HepG2 (cell line): ENCODE data around the gene PNMA8B. TPM values are rescaled to one million over a fixed set of nuclear protein-coding genes. Genes with fewer than 3 reads are reported as not detected.

Experiments used
- ATAC-seq: fragments of 200-7000 bp; cut with Tn5 transposase; 3 replicates; pipeline ENCODE4 v1.9.1; 2020; ENCODE audit warnings: mild to moderate bottlenecking, moderate library complexity
- BruUV-seq: library from RNA; stranded (reverse); fragments of 400-500 nt; replicated peaks from 2 replicates; lab custom pipeline; 2021; lab: Mats Ljungman, UMichigan
- CTCF ChIA-PET: fragments of 300-600 bp; formaldehyde crosslinking; extraction: SDS; loops from one replicate; lab custom pipeline; 2021; ENCODE audit warnings: low total read pairs, inconsistent platforms, low intra/inter-chr PET ratio; lab: Yijun Ruan, JAX
- POLR2A ChIA-PET: fragments of 350-600 bp; sonication (Branson Sonifier 250); formaldehyde crosslinking; loops from one replicate; lab custom pipeline; 2020; ENCODE audit warnings: antibody characterized with exemption, inconsistent platforms; lab: Yijun Ruan, JAX
- DNase-seq: peaks from one replicate; pipeline ENCODE4 v3.0.0-alpha.2; 2015; ENCODE audit warnings: low spot score
- FAIRE-seq: peaks from 3 replicates; lab custom pipeline; 2011; peaks lifted over from hg19 to GRCh38; lab: Jason Lieb, UNC
- H2AFZ ChIP-seq: one replicate; pipeline ENCODE4 v1.6.1; 2011; ENCODE audit warnings: low read length, inconsistent platforms
- H3K27ac ChIP-seq: fragments of 300-600 bp; 3 replicates; pipeline ENCODE4 v1.8.0; 2011; ENCODE audit warnings: mixed run types, mild to moderate bottlenecking, mixed read lengths, low read length, inconsistent platforms; ENCODE audit not compliant: insufficient read depth; ENCODE audit errors: extremely low read length
- H3K27me3 ChIP-seq, 2 experiments: fragments of 200-600 bp in 1 of 2; 2 replicates in 1 of 2; 3 replicates in 1 of 2; pipeline versions ENCODE4 v1.6.0 to v1.8.0; 2011; ENCODE audit warnings: low read length in 2 of 2, mild to moderate bottlenecking in 2 of 2, moderate library complexity in 2 of 2, inconsistent platforms in 1 of 2; ENCODE audit not compliant: insufficient read depth in 2 of 2, control insufficient read depth in 1 of 2
- H3K36me3 ChIP-seq, 2 experiments: fragments of 200-600 bp in 1 of 2; replicated peaks in 1 of 2; 2 replicates in 1 of 2; 3 replicates in 1 of 2; pipeline versions ENCODE4 v1.5.1 to v1.8.0; 2011; ENCODE audit warnings: low read length in 2 of 2, inconsistent platforms in 1 of 2; ENCODE audit not compliant: insufficient read depth in 2 of 2, control insufficient read depth in 1 of 2
- H3K4me1 ChIP-seq: 2 replicates; pipeline ENCODE4 v1.5.1; 2012; ENCODE audit warnings: low read length, inconsistent platforms; ENCODE audit not compliant: insufficient read depth
- H3K4me2 ChIP-seq: 2 replicates; pipeline ENCODE4 v1.6.0; 2011; ENCODE audit warnings: low read depth, low read length, inconsistent platforms
- H3K4me3 ChIP-seq, 3 experiments: fragments of 200-600 bp in 1 of 3; sonication (generic), shearing (Covaris generic) in 1 of 3; replicated peaks in 1 of 3; 2 replicates each; pipeline ENCODE4 v1.5.1; 2011 to 2016; ENCODE audit warnings: low read length in 3 of 3, inconsistent platforms in 2 of 3, low read depth in 2 of 3, mild to moderate bottlenecking in 2 of 3, control low read depth in 1 of 3, mixed read lengths in 1 of 3; ENCODE audit not compliant: insufficient read depth in 1 of 3
- H3K79me2 ChIP-seq: one replicate; pipeline ENCODE4 v1.6.1; 2011; ENCODE audit warnings: low read length, inconsistent platforms; ENCODE audit not compliant: insufficient read depth
- H3K9ac ChIP-seq: 2 replicates; pipeline ENCODE4 v1.6.0; 2011; ENCODE audit warnings: mild to moderate bottlenecking, low read depth, low read length, inconsistent platforms; ENCODE audit not compliant: insufficient read depth
- H3K9me3 ChIP-seq: 2 replicates; pipeline ENCODE4 v1.5.1; 2012; ENCODE audit warnings: mild to moderate bottlenecking, low read length
- H4K20me1 ChIP-seq: 2 replicates; pipeline ENCODE4 v1.6.0; 2011; ENCODE audit warnings: inconsistent platforms, mild to moderate bottlenecking, low read length, moderate library complexity; ENCODE audit not compliant: insufficient read depth
- KDM1A ChIP-seq: IDR thresholded peaks from 2 replicates; pipeline ENCODE4 v1.6.1; 2016; ENCODE audit warnings: missing compliant biosample characterization
- MLLT10 ChIP-seq: sonication (generic); formaldehyde crosslinking; IDR thresholded peaks from 2 replicates; pipeline ENCODE4 v1.4.0; 2020; ENCODE audit warnings: missing genetic modification reagents
- NKX3-1 ChIP-seq: sonication (generic); formaldehyde crosslinking; IDR thresholded peaks from 2 replicates; pipeline ENCODE4 v1.5.0; 2020; ENCODE audit warnings: missing genetic modification reagents
- ZFAT ChIP-seq: sonication (generic); formaldehyde crosslinking; conservative IDR thresholded peaks from 2 replicates; pipeline ENCODE4 v1.8.1; 2023; ENCODE audit warnings: missing genetic modification reagents, inconsistent platforms
- ZFX ChIP-seq: sonication (generic); formaldehyde crosslinking; IDR thresholded peaks from 2 replicates; pipeline ENCODE4 v1.4.0; 2020; ENCODE audit warnings: mild to moderate bottlenecking, low read depth, missing genetic modification reagents, moderate library complexity
- ZNF33A ChIP-seq: sonication (generic); formaldehyde crosslinking; IDR thresholded peaks from 2 replicates; pipeline ENCODE4 v1.5.1; 2020; ENCODE audit warnings: missing genetic modification reagents, mild to moderate bottlenecking, moderate library complexity, borderline replicate concordance
- ZNF713 ChIP-seq: sonication (generic); formaldehyde crosslinking; IDR thresholded peaks from 2 replicates; pipeline ENCODE4 v1.4.0; 2020; ENCODE audit warnings: mild to moderate bottlenecking, missing genetic modification reagents
- WGBS: methylation state at CpG from one replicate; pipeline ENCODE4 v1.1.6; 2017; ENCODE audit warnings: low lambda C conversion rate; 5-methylcytosine and 5-hydroxymethylcytosine counted together
- in situ Hi-C: cut with HindIII; loops from 2 replicates; pipeline ENCODE4 v1.10.0; 2017; ENCODE audit warnings: low pct_unique_long_range_greater_than_20kb; ENCODE audit not compliant: extremely low pct_ligation_motif_present
- intact Hi-C: fragments of 100-400 bp; cut with micrococcal nuclease; formaldehyde crosslinking; loops from one replicate; pipeline ENCODE4 v1.10.0; 2022; ENCODE audit not compliant: unreplicated experiment
- polyA plus RNA-seq, 8 experiments: library from polyadenylated mRNA; depleted of rRNA in 3 of 8; stranded (reverse) in 7 of 8; unstranded in 1 of 8; fragments of >200 nt; fragmentation: Illumina TruSeq in 4 of 8; extraction: Trizol in 4 of 8; gene quantifications; 2 replicates each; pipeline versions ENCODE4 v1.2.1 to v1.2.3, GENCODE V29; 2011 to 2016; ENCODE audit warnings: low read depth in 4 of 8, missing spikeins in 1 of 8, mixed read lengths in 1 of 8; ENCODE audit not compliant: insufficient read depth in 1 of 8
- total RNA-seq, 5 experiments: library from RNA; depleted of rRNA; stranded (reverse); fragments of >200 nt; fragmentation: Illumina TruSeq; extraction: Trizol; gene quantifications; 2 replicates each; pipeline ENCODE4 v1.2.3, GENCODE V29; 2016; ENCODE audit warnings: low read depth in 1 of 5
- TF ChIP-seq, protein P1 (sequence below): sonication (generic); formaldehyde crosslinking; IDR thresholded peaks from 2 replicates; pipeline ENCODE4 v1.4.0; 2020; ENCODE audit warnings: missing genetic modification reagents, borderline replicate concordance
- TF ChIP-seq, protein P2 (sequence below): IDR thresholded peaks from 2 replicates; pipeline ENCODE4 v1.6.1; 2016; ENCODE audit warnings: control low read depth
- TF ChIP-seq, protein P3 (sequence below): sonication (generic); formaldehyde crosslinking; IDR thresholded peaks from 2 replicates; pipeline ENCODE4 v1.8.0; 2023; ENCODE audit warnings: mild to moderate bottlenecking, missing genetic modification reagents
- TF ChIP-seq, protein P4 (sequence below): sonication (generic); formaldehyde crosslinking; IDR thresholded peaks from 2 replicates; pipeline ENCODE4 v1.4.0; 2020; ENCODE audit warnings: mild to moderate bottlenecking, missing genetic modification reagents, borderline replicate concordance

PNMA8B gene
- total and polyA plus RNA-seq, 2 of the 13 experiments (the other 11 are each of a cell fraction or from before 2014, with no cell fraction given), result not detected

DNA sequence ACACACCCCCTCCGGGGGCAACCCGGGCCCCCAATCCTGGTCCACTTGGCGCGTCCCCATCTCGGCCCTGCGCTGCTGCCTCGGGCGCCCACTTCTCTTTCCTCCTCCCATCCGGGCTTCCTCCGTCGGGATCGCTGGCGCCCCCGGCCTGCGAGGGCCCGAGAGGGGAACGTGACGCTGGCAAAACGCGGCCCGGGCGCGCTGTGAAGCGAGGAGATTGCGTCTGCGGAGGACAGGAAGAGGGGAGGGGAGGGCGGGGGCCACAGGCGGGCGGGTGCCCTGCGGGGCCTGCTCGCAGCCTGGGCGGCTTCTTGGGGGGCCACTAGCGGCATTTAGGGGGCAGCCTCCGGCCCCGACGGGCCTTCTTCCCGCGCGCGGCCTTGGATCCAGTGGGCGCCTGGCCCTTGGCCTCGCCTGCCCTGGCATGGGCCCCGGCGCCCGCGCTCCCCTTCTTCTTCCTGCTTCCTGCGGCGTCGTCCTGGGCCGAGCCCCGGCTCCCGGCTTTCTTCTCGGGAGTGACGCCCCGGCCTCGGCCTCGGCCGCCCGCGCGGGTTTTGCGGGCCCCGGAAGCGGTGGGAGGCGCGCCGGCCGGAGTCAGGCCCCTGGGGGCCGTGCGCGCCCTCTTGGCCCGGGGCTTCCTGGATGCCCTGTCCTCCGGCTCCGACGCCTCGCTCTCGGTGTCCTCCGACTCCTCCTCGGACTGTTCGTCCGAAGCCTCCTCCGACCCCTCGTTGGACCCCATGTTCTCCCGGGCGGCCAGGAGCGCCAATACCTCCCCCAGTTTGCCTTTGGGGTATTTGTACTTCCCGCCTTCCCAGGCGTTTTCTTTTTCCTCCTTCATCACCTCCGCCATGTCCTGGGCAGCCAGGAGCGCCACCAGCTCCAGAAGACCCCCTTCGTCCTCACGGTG, 2.2 kb downstream of the PNMA8B start:
- Histone ChIP-seq H3K79me2 (no peaks in the 10 kb centered on the region), H3K4me3 (no peak overlapping the region), H3K36me3 (no peaks in the 10 kb centered on the region), H3K27me3 (peaks cover 5 to 33% of the 10 kb centered on the region in 2 experiments), H3K9me3 (no peaks in the 10 kb centered on the region), H3K4me2 (no peak overlapping the region), H2AFZ (no peak overlapping the region), H3K4me1 (0 out of 2 replicates have a peak, but pooled peaks cover 2% of the 10 kb centered on the region), H4K20me1 (no peaks in the 10 kb centered on the region), H3K9ac (no peak overlapping the region), H3K27ac (no peak overlapping the region)
- ATAC-seq (no peak), FAIRE-seq (no peak), DNase-seq (no peak)
- in situ Hi-C loops, result no loop called here
- CTCF ChIA-PET, result no interaction called here
- WGBS, result 78% methylated on average over 71 of the region's 92 CpGs
- intact Hi-C loops, result no loop called here
- POLR2A ChIA-PET, result no interaction called here
- BruUV-seq, result no TSS peak
- TF ChIP-seq NKX3-1 (CRISPR knock-in tag) (no peak), ZNF33A (no peak), MLLT10 (no peak), ZNF713 (CRISPR knock-in tag) (no peak), KDM1A (CRISPR knock-in tag) (no peak), ZFX (CRISPR knock-in tag) (no peak), ZFAT (CRISPR knock-in tag) (no peak)
- TF ChIP-seq, protein P1, sequence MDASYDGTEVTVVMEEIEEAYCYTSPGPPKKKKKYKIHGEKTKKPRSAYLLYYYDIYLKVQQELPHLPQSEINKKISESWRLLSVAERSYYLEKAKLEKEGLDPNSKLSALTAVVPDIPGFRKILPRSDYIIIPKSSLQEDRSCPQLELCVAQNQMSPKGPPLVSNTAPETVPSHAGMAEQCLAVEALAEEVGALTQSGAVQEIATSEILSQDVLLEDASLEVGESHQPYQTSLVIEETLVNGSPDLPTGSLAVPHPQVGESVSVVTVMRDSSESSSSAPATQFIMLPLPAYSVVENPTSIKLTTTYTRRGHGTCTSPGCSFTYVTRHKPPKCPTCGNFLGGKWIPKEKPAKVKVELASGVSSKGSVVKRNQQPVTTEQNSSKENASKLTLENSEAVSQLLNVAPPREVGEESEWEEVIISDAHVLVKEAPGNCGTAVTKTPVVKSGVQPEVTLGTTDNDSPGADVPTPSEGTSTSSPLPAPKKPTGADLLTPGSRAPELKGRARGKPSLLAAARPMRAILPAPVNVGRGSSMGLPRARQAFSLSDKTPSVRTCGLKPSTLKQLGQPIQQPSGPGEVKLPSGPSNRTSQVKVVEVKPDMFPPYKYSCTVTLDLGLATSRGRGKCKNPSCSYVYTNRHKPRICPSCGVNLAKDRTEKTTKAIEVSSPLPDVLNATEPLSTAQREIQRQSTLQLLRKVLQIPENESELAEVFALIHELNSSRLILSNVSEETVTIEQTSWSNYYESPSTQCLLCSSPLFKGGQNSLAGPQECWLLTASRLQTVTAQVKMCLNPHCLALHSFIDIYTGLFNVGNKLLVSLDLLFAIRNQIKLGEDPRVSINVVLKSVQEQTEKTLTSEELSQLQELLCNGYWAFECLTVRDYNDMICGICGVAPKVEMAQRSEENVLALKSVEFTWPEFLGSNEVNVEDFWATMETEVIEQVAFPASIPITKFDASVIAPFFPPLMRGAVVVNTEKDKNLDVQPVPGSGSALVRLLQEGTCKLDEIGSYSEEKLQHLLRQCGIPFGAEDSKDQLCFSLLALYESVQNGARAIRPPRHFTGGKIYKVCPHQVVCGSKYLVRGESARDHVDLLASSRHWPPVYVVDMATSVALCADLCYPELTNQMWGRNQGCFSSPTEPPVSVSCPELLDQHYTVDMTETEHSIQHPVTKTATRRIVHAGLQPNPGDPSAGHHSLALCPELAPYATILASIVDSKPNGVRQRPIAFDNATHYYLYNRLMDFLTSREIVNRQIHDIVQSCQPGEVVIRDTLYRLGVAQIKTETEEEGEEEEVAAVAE, result no peak
- TF ChIP-seq, protein P2, sequence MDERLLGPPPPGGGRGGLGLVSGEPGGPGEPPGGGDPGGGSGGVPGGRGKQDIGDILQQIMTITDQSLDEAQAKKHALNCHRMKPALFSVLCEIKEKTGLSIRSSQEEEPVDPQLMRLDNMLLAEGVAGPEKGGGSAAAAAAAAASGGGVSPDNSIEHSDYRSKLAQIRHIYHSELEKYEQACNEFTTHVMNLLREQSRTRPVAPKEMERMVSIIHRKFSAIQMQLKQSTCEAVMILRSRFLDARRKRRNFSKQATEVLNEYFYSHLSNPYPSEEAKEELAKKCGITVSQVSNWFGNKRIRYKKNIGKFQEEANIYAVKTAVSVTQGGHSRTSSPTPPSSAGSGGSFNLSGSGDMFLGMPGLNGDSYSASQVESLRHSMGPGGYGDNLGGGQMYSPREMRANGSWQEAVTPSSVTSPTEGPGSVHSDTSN (CRISPR knock-in tag), result no peak
- TF ChIP-seq, protein P3, sequence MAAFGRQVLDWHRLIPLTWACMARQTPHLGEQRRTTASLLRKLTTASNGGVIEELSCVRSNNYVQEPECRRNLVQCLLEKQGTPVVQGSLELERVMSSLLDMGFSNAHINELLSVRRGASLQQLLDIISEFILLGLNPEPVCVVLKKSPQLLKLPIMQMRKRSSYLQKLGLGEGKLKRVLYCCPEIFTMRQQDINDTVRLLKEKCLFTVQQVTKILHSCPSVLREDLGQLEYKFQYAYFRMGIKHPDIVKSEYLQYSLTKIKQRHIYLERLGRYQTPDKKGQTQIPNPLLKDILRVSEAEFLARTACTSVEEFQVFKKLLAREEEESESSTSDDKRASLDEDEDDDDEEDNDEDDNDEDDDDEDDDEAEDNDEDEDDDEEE (CRISPR knock-in tag), result no peak
- TF ChIP-seq, protein P4, sequence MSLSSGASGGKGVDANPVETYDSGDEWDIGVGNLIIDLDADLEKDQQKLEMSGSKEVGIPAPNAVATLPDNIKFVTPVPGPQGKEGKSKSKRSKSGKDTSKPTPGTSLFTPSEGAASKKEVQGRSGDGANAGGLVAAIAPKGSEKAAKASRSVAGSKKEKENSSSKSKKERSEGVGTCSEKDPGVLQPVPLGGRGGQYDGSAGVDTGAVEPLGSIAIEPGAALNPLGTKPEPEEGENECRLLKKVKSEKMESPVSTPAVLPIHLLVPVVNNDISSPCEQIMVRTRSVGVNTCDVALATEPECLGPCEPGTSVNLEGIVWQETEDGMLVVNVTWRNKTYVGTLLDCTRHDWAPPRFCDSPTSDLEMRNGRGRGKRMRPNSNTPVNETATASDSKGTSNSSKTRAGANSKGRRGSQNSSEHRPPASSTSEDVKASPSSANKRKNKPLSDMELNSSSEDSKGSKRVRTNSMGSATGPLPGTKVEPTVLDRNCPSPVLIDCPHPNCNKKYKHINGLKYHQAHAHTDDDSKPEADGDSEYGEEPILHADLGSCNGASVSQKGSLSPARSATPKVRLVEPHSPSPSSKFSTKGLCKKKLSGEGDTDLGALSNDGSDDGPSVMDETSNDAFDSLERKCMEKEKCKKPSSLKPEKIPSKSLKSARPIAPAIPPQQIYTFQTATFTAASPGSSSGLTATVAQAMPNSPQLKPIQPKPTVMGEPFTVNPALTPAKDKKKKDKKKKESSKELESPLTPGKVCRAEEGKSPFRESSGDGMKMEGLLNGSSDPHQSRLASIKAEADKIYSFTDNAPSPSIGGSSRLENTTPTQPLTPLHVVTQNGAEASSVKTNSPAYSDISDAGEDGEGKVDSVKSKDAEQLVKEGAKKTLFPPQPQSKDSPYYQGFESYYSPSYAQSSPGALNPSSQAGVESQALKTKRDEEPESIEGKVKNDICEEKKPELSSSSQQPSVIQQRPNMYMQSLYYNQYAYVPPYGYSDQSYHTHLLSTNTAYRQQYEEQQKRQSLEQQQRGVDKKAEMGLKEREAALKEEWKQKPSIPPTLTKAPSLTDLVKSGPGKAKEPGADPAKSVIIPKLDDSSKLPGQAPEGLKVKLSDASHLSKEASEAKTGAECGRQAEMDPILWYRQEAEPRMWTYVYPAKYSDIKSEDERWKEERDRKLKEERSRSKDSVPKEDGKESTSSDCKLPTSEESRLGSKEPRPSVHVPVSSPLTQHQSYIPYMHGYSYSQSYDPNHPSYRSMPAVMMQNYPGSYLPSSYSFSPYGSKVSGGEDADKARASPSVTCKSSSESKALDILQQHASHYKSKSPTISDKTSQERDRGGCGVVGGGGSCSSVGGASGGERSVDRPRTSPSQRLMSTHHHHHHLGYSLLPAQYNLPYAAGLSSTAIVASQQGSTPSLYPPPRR, result no peak
